Parathyroid adenoma (tissue), 2 donors: ENCODE results near the gene KLF13.

Experiments
- H2AFZ ChIP-seq: fragments of 300-600 bp; sonication (generic); one replicate; pipeline ENCODE4 v1.7.0; 2017; ENCODE audit warnings: antibody characterized with exemption, mild to moderate bottlenecking
- H3K27ac ChIP-seq: fragments of 300-600 bp; sonication (generic); one replicate; pipeline ENCODE4 v1.7.0; 2017
- H3K27me3 ChIP-seq: fragments of 300-600 bp; sonication (generic); one replicate; pipeline ENCODE4 v1.7.0; 2017; ENCODE audit warnings: low read length; ENCODE audit not compliant: control insufficient read depth, insufficient read depth
- H3K36me3 ChIP-seq: fragments of 300-600 bp; sonication (generic); one replicate; pipeline ENCODE4 v1.7.0; 2017; ENCODE audit warnings: low read length; ENCODE audit not compliant: control insufficient read depth, insufficient read depth
- H3K4me1 ChIP-seq: fragments of 300-600 bp; sonication (generic); one replicate; pipeline ENCODE4 v1.7.0; 2017; ENCODE audit warnings: control low read depth
- H3K4me2 ChIP-seq: fragments of 300-600 bp; sonication (generic); one replicate; pipeline ENCODE4 v1.7.0; 2017; ENCODE audit warnings: low read length
- H3K4me3 ChIP-seq: fragments of 300-600 bp; sonication (generic); one replicate; pipeline ENCODE4 v1.7.0; 2017; ENCODE audit warnings: low read depth, low read length
- H3K79me2 ChIP-seq: fragments of 300-600 bp; sonication (generic); one replicate; pipeline ENCODE4 v1.7.0; 2017; ENCODE audit warnings: control low read depth
- H3K9ac ChIP-seq: fragments of 300-600 bp; sonication (generic); one replicate; pipeline ENCODE4 v1.7.0; 2017; ENCODE audit warnings: mild to moderate bottlenecking
- H3K9me3 ChIP-seq: fragments of 300-600 bp; sonication (generic); one replicate; pipeline ENCODE4 v1.7.0; 2017; ENCODE audit warnings: low read length; ENCODE audit not compliant: control insufficient read depth
- CTCF ChIP-seq: fragments of 300-600 bp; sonication (generic); IDR thresholded peaks from one replicate; pipeline ENCODE4 v1.7.0; 2017; ENCODE audit warnings: antibody characterized with exemption, mild to moderate bottlenecking
- donor health status: primary hyperparathyroidism.

Gene KLF13

GRCh38 chr15:31313223-31313622, 13.4 kb upstream of the KLF13 start:
- no peak for TF ChIP-seq CTCF
- no peaks in the 10 kb centered on the region for H3K9me3 ChIP-seq

GRCh38 chr15:31314380-31314779, 12.3 kb upstream of the KLF13 start:
- H3K4me2 ChIP-seq, result no peak overlapping the region
- H3K36me3 ChIP-seq, result no peaks in the 10 kb centered on the region
- H3K4me1 ChIP-seq, result no peaks in the 10 kb centered on the region
- H2AFZ ChIP-seq, result no peak overlapping the region
- H3K4me3 ChIP-seq, result no peak overlapping the region
- no peaks in the 10 kb centered on the region for H3K79me2 ChIP-seq
- H3K27ac ChIP-seq, result no peak overlapping the region
- H3K9ac ChIP-seq, result no peak overlapping the region
- no peak for TF ChIP-seq CTCF
- H3K27me3 ChIP-seq, result no peaks in the 10 kb centered on the region
- no peaks in the 10 kb centered on the region for H3K9me3 ChIP-seq

More at GRCh38 chr15:31313223-31313622, 13.4 kb upstream of the KLF13 start:
- Histone ChIP-seq H3K79me2 (no peaks in the 10 kb centered on the region), H3K4me2 (no peak overlapping the region), H3K9ac (no peak overlapping the region), H3K27me3 (no peaks in the 10 kb centered on the region), H3K4me1 (no peaks in the 10 kb centered on the region), H2AFZ (no peak overlapping the region), H3K27ac (no peak overlapping the region), H3K4me3 (no peak overlapping the region), H3K36me3 (no peaks in the 10 kb centered on the region)

GRCh38 chr15:31316135-31316795, 10.4 kb upstream of the KLF13 start:
- Histone ChIP-seq H3K79me2 (no peaks in the 10 kb centered on the region), H3K4me3 (no peak overlapping the region), H2AFZ (no peak overlapping the region), H3K36me3 (no peaks in the 10 kb centered on the region), H3K4me1 (no peaks in the 10 kb centered on the region), H3K9ac (no peak overlapping the region), H3K4me2 (no peak overlapping the region), H3K27me3 (no peaks in the 10 kb centered on the region), H3K27ac (no peak overlapping the region), H3K9me3 (no peaks in the 10 kb centered on the region)
- TF ChIP-seq CTCF, result no peak

GRCh38 chr15:31317017-31317416, 9.6 kb upstream of the KLF13 start:
- H3K4me3 ChIP-seq, result no peak overlapping the region
- no peaks in the 10 kb centered on the region for H3K27me3 ChIP-seq
- no peaks in the 10 kb centered on the region for H3K9me3 ChIP-seq
- TF ChIP-seq CTCF, result no peak
- no peak overlapping the region for H3K9ac ChIP-seq
- no peaks in the 10 kb centered on the region for H3K36me3 ChIP-seq
- no peak overlapping the region for H3K27ac ChIP-seq
- no peak overlapping the region for H3K4me2 ChIP-seq
- H3K79me2 ChIP-seq, result no peaks in the 10 kb centered on the region
- no peaks in the 10 kb centered on the region for H3K4me1 ChIP-seq
- H2AFZ ChIP-seq, result no peak overlapping the region
